ENCODE measurements around the gene NEMP1.
"Not testable (repeated sequence)": the region's sequence is repeated elsewhere in the genome, so short reads cannot be mapped to it uniquely, and the experiment has no call there.

The NEMP1 gene

GRCh38 chr12:57033431-57033830 lies 45.2 kb downstream of the NEMP1 start:
- H3K27ac ChIP-seq: no peak overlapping the region
- TF ChIP-seq, protein P1, sequence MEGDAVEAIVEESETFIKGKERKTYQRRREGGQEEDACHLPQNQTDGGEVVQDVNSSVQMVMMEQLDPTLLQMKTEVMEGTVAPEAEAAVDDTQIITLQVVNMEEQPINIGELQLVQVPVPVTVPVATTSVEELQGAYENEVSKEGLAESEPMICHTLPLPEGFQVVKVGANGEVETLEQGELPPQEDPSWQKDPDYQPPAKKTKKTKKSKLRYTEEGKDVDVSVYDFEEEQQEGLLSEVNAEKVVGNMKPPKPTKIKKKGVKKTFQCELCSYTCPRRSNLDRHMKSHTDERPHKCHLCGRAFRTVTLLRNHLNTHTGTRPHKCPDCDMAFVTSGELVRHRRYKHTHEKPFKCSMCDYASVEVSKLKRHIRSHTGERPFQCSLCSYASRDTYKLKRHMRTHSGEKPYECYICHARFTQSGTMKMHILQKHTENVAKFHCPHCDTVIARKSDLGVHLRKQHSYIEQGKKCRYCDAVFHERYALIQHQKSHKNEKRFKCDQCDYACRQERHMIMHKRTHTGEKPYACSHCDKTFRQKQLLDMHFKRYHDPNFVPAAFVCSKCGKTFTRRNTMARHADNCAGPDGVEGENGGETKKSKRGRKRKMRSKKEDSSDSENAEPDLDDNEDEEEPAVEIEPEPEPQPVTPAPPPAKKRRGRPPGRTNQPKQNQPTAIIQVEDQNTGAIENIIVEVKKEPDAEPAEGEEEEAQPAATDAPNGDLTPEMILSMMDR (conservative IDR thresholded peaks at IDR 0.05): no peak

DNA sequence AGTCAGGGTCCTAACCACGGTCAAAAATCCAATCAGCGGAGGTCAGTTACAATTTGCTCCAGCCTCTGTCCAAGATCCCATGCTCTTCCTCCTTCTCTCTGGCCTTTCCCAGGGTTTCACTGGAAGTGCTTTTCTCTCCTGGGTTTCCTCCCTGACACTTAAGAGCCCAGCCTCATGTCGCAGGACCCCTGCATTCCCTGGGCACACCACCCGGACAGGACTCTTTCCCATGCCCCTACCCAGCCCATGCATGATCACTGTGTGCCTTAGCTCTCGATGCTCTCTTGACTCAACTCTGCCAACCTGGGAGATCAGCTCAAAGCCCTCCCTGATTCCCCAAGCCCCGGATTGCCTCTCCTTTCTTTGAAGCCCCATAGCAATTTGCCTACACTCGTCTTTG lies 46.8 kb downstream of the NEMP1 start:
- TF ChIP-seq, protein P1 (conservative IDR thresholded peaks at IDR 0.05): no peak
- peak overlapping the region; percentile 15; the same call in 1 of the 2 replicates for H3K27ac ChIP-seq

DNA sequence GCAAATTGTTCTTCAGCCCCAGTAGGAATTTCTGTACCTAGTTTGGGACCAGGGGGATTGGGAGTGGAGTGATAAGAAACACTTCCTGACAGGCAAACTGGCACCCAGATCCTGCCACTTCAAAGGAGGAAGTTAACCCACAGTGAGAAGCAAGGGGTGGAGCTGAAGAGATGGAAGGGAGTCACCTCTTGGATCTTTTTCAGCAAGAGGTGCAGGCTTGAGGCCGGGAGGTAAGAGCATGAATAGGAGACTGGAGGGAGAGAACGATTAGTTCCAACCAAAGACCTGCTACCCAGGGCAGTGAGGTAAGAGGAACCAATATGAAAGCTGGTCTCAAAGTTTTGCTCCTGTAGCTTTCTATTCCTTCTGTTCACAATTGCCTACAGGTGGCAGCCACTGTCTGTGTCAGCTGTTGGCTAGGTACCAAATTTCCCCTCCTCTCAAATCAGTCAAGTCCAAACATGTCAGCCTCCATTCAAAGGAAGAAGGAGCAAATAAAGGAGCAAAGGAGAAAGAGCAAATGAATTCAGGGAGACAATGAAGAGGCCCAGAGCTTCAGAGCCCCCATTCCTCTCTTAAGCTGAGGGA lies 47.4 kb downstream of the NEMP1 start:
- TF ChIP-seq, protein P1 (conservative IDR thresholded peaks at IDR 0.05): peak; percentile 22
- peak overlapping the region; percentile 15; the same call in 1 of the 2 replicates for H3K27ac ChIP-seq

GRCh38 chr12:57029457-57029856 lies 49.1 kb downstream of the NEMP1 start:
- H3K27ac ChIP-seq: no peak overlapping the region
- TF ChIP-seq, protein P1 (conservative IDR thresholded peaks at IDR 0.05): no peak

GRCh38 chr12:57027805-57028153 lies 50.8 kb downstream of the NEMP1 start:
- no peak overlapping the region for H3K27ac ChIP-seq
- TF ChIP-seq, protein P1 (conservative IDR thresholded peaks at IDR 0.05): no peak

DNA sequence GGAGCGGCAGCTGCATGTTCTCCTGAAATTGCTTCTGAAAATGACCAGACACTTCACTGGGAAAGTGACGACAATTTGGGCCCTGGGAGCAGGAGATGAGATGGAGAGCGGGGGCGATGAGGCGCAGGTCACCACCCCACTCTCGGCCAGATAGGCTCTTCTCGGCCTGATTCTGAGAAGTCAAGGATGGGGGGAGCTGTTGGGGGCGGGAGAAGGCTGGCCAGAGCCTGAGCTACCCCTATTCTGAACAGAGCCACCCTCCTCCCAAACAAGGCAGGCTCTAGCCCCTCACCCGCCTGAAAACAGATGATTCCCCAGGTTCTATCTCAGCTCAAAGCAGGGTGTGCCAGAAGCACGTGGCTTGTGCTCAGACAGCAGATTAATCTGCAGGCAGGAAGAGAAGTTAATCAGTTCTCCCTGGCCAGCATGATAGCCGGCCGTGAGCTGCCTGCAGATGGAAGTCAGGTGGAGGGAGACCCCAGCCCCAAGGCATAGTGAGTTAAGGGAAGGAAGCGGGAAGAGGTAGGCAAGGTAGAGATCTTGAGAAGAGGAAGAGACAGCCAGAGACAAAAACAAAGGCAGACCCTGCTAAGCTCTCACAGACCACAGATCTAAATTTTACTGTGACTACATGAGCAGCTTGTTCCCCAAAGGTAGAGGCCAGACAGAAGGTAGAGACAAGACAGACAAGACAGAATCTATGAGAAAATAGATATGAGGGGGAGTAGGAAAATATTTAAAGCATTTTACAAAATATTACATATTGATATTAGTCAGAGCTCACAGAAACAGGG lies 51.4 kb downstream of the NEMP1 start:
- no peak overlapping the region for H3K27ac ChIP-seq
- TF ChIP-seq, protein P1 (conservative IDR thresholded peaks at IDR 0.05): no peak

GRCh38 chr12:57025196-57025595 lies 53.4 kb downstream of the NEMP1 start:
- H3K27ac ChIP-seq: no peak overlapping the region
- TF ChIP-seq, protein P1 (conservative IDR thresholded peaks at IDR 0.05): no peak

DNA sequence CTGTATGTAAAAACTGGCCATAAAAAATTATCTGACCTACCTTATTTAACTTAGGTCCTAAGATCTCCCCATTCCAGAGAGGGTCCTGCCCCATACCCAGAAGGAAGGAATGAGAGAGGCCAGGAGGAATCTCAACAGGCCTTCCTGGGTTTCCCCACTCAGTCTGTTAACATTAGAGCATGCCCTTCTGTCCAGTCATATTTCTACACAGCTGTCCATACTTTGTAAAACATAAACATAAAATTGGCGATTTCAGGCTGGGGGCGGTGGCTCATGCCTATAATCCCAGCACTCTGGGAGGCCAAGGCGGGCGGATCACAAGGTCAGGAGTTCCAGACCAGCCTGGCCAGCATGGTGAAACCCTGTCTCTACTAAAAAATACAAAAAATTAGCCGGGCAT lies 56.3 kb downstream of the NEMP1 start:
- not testable (repeated sequence) for H3K27ac ChIP-seq
